ENCODE measurements around the gene HABP4. TPM values are rescaled to one million over a fixed set of nuclear protein-coding genes. Genes with fewer than 3 reads are reported as not detected.

Gene HABP4, protein sequence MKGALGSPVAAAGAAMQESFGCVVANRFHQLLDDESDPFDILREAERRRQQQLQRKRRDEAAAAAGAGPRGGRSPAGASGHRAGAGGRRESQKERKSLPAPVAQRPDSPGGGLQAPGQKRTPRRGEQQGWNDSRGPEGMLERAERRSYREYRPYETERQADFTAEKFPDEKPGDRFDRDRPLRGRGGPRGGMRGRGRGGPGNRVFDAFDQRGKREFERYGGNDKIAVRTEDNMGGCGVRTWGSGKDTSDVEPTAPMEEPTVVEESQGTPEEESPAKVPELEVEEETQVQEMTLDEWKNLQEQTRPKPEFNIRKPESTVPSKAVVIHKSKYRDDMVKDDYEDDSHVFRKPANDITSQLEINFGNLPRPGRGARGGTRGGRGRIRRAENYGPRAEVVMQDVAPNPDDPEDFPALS
- 10 to 100 TPM; 13.4 to 17.5 TPM for total RNA-seq

DNA sequence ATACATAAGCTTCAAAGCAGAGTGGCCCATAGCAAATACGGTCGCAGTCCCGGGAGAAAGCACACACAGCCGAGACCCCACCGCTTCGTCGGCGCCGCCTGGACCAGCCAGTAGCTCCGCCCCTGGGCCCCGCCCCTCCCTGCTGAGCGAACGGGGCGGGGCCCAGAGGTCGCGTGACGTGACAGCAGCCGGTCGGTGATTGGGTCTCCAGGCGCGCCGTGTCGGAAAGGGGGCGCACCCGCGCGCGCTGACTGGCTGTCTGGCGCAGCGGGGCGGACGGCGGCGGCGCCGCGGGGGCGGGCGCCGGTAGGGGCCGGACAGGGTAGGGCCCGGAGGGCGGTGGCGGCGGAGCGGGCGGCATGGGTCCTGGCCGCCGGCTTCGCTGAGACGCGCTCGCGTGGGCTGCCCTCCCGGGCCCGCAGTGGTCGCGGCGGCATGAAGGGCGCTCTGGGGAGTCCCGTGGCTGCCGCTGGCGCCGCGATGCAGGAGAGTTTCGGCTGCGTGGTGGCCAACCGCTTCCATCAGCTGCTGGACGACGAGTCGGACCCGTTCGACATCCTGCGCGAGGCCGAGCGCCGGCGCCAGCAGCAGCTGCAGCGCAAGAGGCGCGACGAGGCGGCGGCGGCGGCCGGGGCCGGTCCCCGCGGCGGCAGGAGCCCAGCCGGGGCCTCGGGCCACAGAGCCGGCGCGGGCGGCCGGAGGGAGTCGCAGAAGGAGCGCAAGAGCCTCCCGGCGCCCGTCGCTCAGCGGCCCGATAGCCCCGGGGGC lies at the start of gene HABP4:
HABP4 (plus strand) TSS at position 325 of the 768 bp plus-strand sequence; CDS start at position 436, 111 bp downstream.
- no peaks in the 10 kb centered on the region for H3K9me3 Mint-ChIP-seq
- H3K4me1 Mint-ChIP-seq (ENCODE audit: low read depth), result peaks cover 40% of the 10 kb centered on the region
- peaks cover 22% of the 10 kb centered on the region for H3K27me3 Mint-ChIP-seq (ENCODE audit: low read depth)
- H3K4me3 Mint-ChIP-seq, result peak within 1 kb of the TSS; percentile 83 to 90
- H3K27ac Mint-ChIP-seq, result peak within 1 kb of the TSS; percentile 65
- ATAC-seq (replicated peaks in 1 of 2) (peak; percentile 97 to 98), DNase-seq (peak; percentile 97 to 98)
- no peaks in the 10 kb centered on the region for H3K36me3 Mint-ChIP-seq (ENCODE audit: insufficient read depth in 2 of 2)

DNA sequence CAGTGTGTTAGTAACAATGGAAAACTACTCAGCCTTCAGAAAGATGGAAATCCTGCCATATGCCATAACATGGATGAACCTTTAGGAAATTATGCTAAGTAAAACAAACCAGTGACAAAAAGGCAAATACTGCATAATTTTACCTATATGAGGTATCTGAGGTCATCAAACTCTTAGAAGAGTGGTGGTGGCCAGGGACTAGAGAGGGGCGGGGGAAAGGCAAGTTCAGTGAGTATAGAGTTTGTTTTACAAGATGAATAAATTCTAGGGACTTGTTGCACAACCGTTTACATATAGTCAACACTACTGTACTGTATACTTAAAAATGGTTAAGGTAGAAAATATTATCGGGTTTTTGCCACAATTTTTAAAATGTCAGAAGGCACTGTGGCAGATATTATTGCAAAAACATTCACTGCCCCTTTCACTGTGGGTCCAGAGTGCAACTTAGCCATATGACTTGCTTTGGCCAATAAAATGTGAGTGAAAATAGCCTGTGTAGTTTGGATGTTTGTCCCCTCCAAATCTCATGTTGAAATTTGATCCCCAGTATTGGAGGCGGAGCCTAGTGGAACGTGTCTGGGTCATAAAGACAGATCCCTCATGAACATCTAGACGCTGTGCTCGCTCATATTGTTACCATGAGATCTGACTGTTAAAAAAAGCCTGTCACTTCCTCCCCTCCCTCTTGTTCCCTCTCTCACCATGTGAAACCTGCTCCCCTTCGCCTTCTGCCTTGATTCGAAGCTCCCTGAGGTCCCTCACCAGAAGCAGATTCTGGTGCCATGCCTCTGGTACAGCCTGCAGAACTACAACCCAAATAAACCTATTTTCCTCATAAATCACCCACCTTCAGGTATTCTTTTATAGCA lies 41.3 kb upstream of the HABP4 start:
- DNase-seq, result no peak
- no peaks in the 10 kb centered on the region for H3K27me3 Mint-ChIP-seq (ENCODE audit: low read depth)
- ATAC-seq (replicated peaks in 1 of 2), result peak; percentile 51 to 67
- H3K27ac Mint-ChIP-seq, result peak overlapping the region; percentile 10
- peaks cover 41% of the 10 kb centered on the region for H3K4me1 Mint-ChIP-seq (ENCODE audit: low read depth)
- no peak overlapping the region for H3K4me3 Mint-ChIP-seq
- no peaks in the 10 kb centered on the region for H3K9me3 Mint-ChIP-seq
- peaks cover 6 to 17% of the 10 kb centered on the region in 2 donors for H3K36me3 Mint-ChIP-seq (ENCODE audit: insufficient read depth in 2 of 2)

DNA sequence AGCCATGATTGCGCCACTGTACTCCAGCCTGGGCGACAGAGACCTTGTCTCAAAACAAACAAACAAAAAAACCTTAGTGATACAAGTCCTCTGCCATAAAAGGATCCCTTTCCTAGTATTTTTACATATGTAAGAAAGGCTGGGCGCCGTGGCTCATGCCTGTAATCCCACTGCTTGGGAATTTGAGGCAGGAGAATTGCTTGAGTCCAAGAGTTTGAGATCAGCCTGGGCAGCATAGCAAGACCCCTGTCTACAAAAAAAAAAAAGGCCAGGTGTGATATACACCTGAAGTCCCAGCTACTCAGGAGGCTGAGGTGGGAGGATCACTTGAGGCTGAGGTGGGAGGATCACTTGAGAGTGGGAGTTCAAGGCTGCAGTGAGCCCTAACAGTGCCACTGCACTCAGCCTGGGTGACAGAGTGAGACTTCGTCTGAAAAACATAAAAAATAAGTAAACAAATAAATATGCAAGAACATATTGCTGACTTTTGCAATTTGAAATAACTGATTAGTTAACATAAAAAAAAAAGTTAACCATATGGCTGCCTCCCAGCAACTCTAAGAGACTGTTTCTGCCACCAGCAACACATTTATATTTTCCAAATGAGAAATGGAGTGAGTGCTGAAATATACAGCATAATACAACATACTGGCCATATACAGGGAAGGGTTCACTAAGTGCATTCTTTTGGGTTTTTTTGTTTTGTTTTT lies 38.7 kb upstream of the HABP4 start:
- Mint-ChIP-seq H3K27ac (no peak overlapping the region), H3K4me1 (ENCODE audit: low read depth) (peaks cover 64% of the 10 kb centered on the region), H3K4me3 (no peak overlapping the region), H3K9me3 (no peaks in the 10 kb centered on the region), H3K27me3 (ENCODE audit: low read depth) (no peaks in the 10 kb centered on the region), H3K36me3 (ENCODE audit: insufficient read depth in 2 of 2) (peaks cover 6 to 12% of the 10 kb centered on the region in 2 donors)
- DNase-seq (no peak), ATAC-seq (replicated peaks in 1 of 2) (no peak)

DNA sequence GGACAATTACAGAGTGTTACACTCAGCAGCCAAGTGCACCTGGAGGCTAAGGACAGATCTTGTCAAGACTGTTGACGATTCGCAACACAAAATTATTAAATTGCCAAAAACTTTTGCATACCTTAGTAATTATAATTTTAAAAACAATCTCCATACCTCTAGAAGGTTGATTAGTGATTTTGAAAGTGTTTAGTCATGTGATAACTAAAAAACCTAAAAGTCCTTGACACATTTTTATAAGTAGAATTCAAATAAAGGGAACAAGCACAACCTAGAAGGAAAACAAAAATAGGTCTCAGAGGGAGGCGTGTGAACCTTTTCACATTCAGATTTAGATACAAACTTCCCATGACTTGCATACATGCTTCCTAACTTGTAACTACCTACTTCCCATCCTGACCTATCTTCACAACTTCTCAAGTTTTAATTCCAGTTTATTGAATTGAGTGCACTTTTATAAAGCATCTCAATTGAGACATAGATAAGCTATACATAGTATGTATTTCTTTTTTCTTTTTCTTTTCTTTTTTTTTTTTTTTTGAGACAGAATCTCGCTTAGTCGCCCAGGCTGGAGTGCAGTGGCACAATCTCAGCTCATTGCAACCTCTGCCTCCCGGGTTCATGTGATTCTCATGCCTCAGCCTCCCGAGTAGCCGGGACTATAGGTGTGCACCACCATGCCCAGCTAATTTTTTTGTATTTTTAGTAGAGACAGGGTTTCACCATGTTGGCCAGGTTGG lies 37.6 kb upstream of the HABP4 start:
- Mint-ChIP-seq H3K27me3 (ENCODE audit: low read depth) (no peaks in the 10 kb centered on the region), H3K27ac (peak overlapping the region; percentile 75), H3K4me3 (peak overlapping the region in 1 of 2 donors; percentile 64), H3K9me3 (no peaks in the 10 kb centered on the region), H3K36me3 (ENCODE audit: insufficient read depth in 2 of 2) (peaks cover 9 to 12% of the 10 kb centered on the region in 2 donors), H3K4me1 (ENCODE audit: low read depth) (peaks cover 66% of the 10 kb centered on the region)
- ATAC-seq (replicated peaks in 1 of 2), result no peak
- no peak for DNase-seq

DNA sequence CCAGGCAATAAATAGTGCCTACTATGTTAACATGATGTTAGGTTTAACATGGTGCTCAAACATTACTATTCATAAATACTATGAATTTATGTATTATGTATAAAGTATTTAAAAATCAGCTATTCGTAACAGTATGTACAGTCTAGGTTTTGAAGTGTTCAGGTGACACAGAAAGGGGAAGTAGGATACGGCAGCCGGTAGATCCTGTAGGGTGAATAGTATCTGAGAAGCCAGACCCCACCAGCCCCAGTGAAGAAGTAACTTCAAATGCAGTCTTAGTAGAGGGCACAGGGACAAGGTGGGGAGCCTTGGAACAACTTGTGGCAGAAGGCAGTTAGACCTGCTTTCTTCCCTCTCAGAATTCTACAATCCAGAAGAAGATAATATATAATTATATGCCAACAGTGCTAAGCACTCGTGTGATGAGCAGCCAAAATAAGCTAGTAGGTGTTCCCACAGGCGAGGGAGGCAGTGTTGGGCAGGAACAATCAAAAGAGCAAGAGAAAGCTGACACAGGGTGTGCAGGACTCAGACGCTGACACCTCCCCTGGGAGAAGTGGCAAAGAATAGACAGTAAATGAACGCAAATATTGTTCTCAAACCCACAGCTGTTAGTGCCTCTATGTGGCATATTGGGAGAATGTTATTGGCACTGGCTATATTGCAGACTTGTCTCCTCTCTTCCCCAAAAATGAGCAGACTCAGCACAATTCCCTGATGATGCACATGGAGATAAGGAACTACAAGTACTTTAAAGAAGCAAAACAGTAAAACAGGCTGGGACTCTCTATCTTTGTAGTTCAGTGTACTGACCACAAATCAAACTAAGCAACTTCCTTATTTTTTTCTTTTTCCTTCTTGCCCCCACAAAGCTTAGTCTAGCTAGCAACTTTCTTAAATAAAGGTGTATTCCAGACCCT lies 36.4 kb upstream of the HABP4 start:
- H3K27ac Mint-ChIP-seq, result peak overlapping the region; percentile 75
- H3K4me3 Mint-ChIP-seq, result peak overlapping the region; percentile 57 to 64
- H3K27me3 Mint-ChIP-seq (ENCODE audit: low read depth), result no peaks in the 10 kb centered on the region
- no peaks in the 10 kb centered on the region for H3K9me3 Mint-ChIP-seq
- H3K4me1 Mint-ChIP-seq (ENCODE audit: low read depth), result peaks cover 60% of the 10 kb centered on the region
- DNase-seq, result peak in 1 of 2 donors; percentile 12
- no peak for ATAC-seq (replicated peaks in 1 of 2)
- H3K36me3 Mint-ChIP-seq (ENCODE audit: insufficient read depth in 2 of 2), result peaks cover 7 to 10% of the 10 kb centered on the region in 2 donors

DNA sequence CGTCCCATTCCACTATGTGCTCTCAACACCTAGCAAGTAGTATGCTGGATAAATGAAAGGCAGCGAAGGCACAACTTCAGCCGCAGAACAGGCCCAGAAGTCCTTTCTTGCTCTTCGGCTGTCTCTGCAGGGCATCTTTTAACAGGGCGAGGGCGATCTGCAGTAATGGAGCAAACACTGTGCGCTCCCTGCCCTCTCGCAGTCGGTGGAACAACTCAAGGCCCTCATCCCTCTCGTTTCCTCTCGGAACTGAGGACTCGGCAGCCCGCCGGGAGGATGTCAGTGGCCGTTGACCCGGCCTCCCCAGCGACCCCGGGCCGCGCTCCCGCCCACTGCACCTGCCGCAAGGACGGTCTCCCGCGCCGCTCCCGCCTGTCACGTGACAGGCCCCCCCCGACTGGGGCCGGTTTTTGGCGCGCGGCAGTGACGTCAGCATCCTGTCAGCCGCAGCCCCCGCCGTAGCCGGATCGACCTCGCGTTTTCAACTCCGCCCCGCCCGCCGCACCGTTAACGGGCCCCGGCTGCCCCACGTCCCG lies 32.9 kb upstream of the HABP4 start:
- H3K36me3 Mint-ChIP-seq (ENCODE audit: insufficient read depth in 2 of 2), result peaks cover 3 to 4% of the 10 kb centered on the region in 2 donors
- no peaks in the 10 kb centered on the region for H3K9me3 Mint-ChIP-seq
- peaks cover 67% of the 10 kb centered on the region for H3K4me1 Mint-ChIP-seq (ENCODE audit: low read depth)
- DNase-seq (peak; percentile 89 to 90), ATAC-seq (replicated peaks in 1 of 2) (peak; percentile 15 to 22)
- H3K27ac Mint-ChIP-seq, result peak overlapping the region; percentile 91
- no peaks in the 10 kb centered on the region for H3K27me3 Mint-ChIP-seq (ENCODE audit: low read depth)
- H3K4me3 Mint-ChIP-seq, result peak overlapping the region; percentile 88 to 95

DNA sequence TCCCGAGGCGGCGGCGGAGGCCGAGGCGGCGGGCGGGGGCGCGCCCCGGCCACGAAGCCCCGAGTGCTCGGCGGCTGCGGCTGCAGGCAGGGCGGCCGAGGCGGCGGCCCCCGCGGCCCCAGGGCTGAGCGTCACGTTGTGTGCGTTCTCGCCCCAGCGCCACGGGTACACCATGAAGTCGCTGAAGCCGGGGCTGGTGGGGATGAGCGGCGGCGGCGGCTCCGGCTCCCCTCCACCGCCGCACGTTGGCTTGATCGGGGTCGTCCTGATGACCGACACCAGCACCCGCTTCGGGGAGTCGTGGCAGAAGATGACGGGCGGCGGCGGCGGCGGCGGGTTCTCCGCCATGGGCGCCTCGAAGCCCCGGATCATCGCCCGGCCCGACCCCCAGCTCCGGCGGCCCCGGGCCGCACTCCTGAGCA lies 32.3 kb upstream of the HABP4 start:
- peaks cover 61% of the 10 kb centered on the region for H3K4me1 Mint-ChIP-seq (ENCODE audit: low read depth)
- H3K27ac Mint-ChIP-seq, result peak overlapping the region; percentile 92
- ATAC-seq (replicated peaks in 1 of 2), result peak; percentile 2
- no peak for DNase-seq
- H3K4me3 Mint-ChIP-seq, result peak overlapping the region; percentile 84 to 91
- peaks cover 3 to 4% of the 10 kb centered on the region in 2 donors for H3K36me3 Mint-ChIP-seq (ENCODE audit: insufficient read depth in 2 of 2)
- no peaks in the 10 kb centered on the region for H3K9me3 Mint-ChIP-seq
- H3K27me3 Mint-ChIP-seq (ENCODE audit: low read depth), result no peaks in the 10 kb centered on the region

DNA sequence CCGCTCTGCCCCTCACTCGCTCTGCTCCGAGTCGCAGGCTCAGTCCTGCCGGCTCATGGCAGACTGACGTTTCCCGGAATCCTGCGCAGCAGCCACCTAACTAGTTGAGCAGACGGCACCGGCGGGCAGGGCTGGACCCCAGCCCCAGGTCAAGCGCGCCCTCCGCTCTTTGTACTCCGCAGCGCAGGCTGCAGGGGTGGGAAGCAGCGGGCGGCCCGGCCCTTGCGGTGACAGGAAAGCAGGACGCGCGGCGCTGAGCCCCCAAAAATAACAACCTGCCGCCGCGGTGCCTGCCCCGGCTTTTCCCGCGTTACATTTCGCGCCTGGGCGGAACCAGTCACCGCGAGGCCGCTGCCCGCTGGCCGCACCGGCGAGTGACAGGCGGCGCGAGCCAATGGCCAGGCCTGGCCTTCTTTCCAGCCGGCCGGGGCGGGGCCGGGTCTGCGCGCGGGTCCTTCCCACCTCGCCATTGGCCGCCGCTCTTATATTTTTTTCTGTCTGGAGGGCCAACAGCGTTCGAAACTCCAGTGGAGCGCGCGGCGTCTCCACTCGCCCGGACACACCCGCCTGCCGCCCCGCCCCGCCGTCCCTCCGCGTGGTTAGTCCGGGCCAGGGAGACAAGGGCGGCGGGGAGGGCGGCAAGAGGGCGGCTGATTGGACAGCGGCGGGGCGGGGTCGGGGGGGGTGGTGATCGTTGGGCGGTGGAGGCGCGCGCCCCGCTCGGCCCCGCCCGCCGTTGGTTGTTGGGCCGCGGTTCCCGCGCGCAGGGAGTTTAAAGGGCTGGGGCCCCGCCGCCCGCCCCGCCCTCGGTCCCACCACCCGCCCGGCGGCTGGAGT lies 31.7 kb upstream of the HABP4 start, which contains the start of gene ZNF367:
ZNF367 (minus strand) TSS at position 288 of the 837 bp plus-strand sequence. CDS start 338 bp downstream, outside the sequence.
- Mint-ChIP-seq H3K36me3 (ENCODE audit: insufficient read depth in 2 of 2) (peaks cover 3 to 4% of the 10 kb centered on the region in 2 donors), H3K9me3 (no peaks in the 10 kb centered on the region), H3K4me1 (ENCODE audit: low read depth) (peaks cover 55% of the 10 kb centered on the region), H3K27me3 (ENCODE audit: low read depth) (no peaks in the 10 kb centered on the region), H3K27ac (peak within 1 kb of the TSS; percentile 92), H3K4me3 (peak within 1 kb of the TSS; percentile 88 to 95)
- ATAC-seq (replicated peaks in 1 of 2), result peak; percentile 81 to 83
- DNase-seq, result peak; percentile 95 to 96

DNA sequence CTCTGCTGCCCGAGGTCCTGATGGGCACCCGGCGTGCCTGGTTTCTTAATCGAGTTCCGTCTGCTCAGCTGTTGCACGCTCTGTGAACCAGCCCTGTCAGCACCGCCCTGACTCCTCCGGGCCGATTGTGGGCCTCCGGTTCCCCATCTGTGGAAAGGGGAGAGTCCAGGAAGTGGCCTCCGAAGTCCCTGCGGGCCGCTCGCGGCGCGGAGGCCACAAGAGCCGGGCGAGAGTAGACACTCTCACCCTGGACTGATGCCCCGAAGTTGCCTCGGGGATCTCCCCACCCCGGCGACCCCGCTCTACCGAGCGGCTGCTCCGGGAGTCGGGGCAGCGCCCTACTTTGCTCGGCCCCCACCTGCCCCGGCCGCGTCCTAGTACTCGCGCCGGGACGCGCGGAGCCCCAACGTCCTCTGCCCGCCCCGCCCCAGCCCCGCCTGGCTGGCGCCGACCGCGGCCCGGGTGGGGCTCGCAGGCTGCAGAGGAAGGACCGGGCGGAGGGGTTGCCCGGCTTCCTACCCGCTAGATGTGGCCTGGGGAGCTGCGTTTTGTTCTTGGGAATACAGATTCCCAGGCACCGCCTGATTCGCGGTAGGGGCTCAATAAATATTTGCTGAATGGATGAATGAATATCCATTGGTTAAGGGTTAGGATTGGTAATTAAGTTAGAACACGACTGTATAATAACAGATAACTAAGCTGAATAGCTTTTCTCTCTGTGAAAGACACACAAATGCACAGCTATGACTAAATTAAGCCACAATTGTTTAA lies 30.9 kb upstream of the HABP4 start:
- Mint-ChIP-seq H3K4me3 (peak overlapping the region; percentile 87 to 91), H3K36me3 (ENCODE audit: insufficient read depth in 2 of 2) (peaks cover 3 to 4% of the 10 kb centered on the region in 2 donors), H3K4me1 (ENCODE audit: low read depth) (peaks cover 47% of the 10 kb centered on the region), H3K27ac (peak overlapping the region; percentile 97), H3K9me3 (no peaks in the 10 kb centered on the region), H3K27me3 (ENCODE audit: low read depth) (no peaks in the 10 kb centered on the region)
- ATAC-seq (replicated peaks in 1 of 2) (peak; percentile 49 to 53), DNase-seq (peak; percentile 71 to 79)

DNA sequence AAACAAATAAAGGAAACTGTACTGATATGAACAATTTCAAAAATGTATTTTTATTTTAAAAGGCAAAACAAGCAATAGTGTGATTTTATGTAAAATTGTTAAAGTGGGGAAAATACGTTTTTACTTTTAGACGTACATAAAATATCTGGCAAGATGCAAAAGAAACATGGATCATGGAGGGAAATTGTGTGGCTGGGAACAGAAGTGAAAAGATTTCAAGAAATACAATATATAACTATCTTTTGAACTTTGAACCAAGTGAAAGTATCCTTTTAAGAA lies 30.3 kb upstream of the HABP4 start:
- DNase-seq (no peak), ATAC-seq (replicated peaks in 1 of 2) (no peak)
- H3K27me3 Mint-ChIP-seq (ENCODE audit: low read depth), result no peaks in the 10 kb centered on the region
- peak overlapping the region; percentile 97 for H3K27ac Mint-ChIP-seq
- H3K4me3 Mint-ChIP-seq, result peak overlapping the region; percentile 87 to 91
- H3K4me1 Mint-ChIP-seq (ENCODE audit: low read depth), result peaks cover 42% of the 10 kb centered on the region
- no peaks in the 10 kb centered on the region for H3K9me3 Mint-ChIP-seq
- peaks cover 3 to 4% of the 10 kb centered on the region in 2 donors for H3K36me3 Mint-ChIP-seq (ENCODE audit: insufficient read depth in 2 of 2)
